Measurements from ENCODE around the gene CERT1. TPM values are rescaled to one million over a fixed set of nuclear protein-coding genes. Genes with fewer than 3 reads are reported as not detected.

CERT1 gene
- total and polyA plus RNA-seq, 9 of the 15 experiments (the other 6 are each of a cell fraction or from before 2014, with no cell fraction given) = 3.4 to 24.7 (median 9.8) TPM

DNA sequence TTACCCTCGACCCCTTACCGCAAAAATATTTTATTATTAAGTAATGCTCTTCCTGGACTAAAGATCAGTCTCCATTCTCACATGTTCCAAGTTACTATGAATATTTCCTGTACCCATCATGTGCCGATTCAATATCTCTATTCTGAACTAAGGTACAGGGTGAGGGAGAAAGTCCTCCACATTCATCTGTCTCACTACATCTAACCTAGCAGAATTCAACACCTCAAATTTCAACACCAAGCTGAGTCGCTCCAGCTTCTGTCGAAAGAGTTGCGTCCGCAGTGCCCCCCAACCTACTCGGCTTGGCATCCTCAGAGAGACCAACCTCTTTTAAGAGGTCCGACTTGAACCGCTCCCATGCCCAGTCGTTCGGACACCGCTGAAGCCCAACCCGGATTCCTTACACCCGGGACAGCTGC, 1.0 kb downstream of the CERT1 start (continued):
- peak; percentile 34; the same call in 1 of the 2 replicates for TF ChIP-seq ZNF395 (CRISPR knock-in tag; IDR thresholded peaks at IDR 0.05)

GRCh38 chr5:75509956-75510355, 1.5 kb downstream of the CERT1 start:
- BruUV-seq (replicated peaks) = no TSS peak
- 0 out of 2 replicates have a peak, but pooled peaks cover 5% of the 10 kb centered on the region for H4K20me1 ChIP-seq (replicated peaks; ENCODE audit: control insufficient read depth, insufficient read depth, low read length)
- H3K27me3 ChIP-seq (ENCODE audit: control insufficient read depth in 2 of 2, insufficient read depth in 2 of 2, low read length in 2 of 2) = no peaks in the 10 kb centered on the region
- peak overlapping the region; percentile 88 for H3K4me2 ChIP-seq (ENCODE audit: insufficient read depth, low read length)
- peaks cover 3% of the 10 kb centered on the region; the same call in 2 of the 3 replicates for H3K36me3 ChIP-seq (ENCODE audit: control insufficient read depth, insufficient read depth, low read length)
- ATAC-seq = peak; percentile 19; the same call in 1 of the 3 replicates
- in situ Hi-C loops (cut with MboI) = no loop called here
- ChIA-PET POLR2A (interaction anchor here (1.3 kb wide), 1 partner anchor 11 kb away, joined by 5 read pairs; no protein-coding TSS in a partner anchor), CTCF (ENCODE audit: low intra/inter-chr PET ratio) (no interaction called here)
- H2AFZ ChIP-seq (ENCODE audit: low read depth, low read length) = no peak overlapping the region
- peaks cover 2 to 8% of the 10 kb centered on the region in 2 experiments; a peak in 2 of 5 replicates for H3K4me1 ChIP-seq (replicated peaks in 1 of 2; ENCODE audit: control insufficient read depth in 2 of 2, insufficient read depth in 2 of 2, low read length in 2 of 2)
- peak overlapping the region; percentile 80 for H3K27ac ChIP-seq (ENCODE audit: extremely low read depth, low read depth, low read length)
- 0% methylated on average over 1 of the region's 1 CpG for WGBS (ENCODE audit: insufficient coverage, low coverage, missing lambda C conversion rate)
- peak; percentile 35 for FAIRE-seq
- peak overlapping the region; percentile 89 for H3K4me3 ChIP-seq
- H3K79me2 ChIP-seq (ENCODE audit: control insufficient read depth, insufficient read depth, low read length) = peaks cover 88% of the 10 kb centered on the region
- intact Hi-C loops (cut with micrococcal nuclease) = loop anchor here (5.0 kb wide), 3 partner anchors 57 to 157 kb away; no protein-coding TSS in a partner anchor
- H3K9me3 ChIP-seq (replicated peaks; ENCODE audit: control insufficient read depth, insufficient read depth, low read depth, low read length) = no peaks in the 10 kb centered on the region
- peak in 2 of 4 experiments; percentile 33 to 57 for DNase-seq (ENCODE audit: extremely low read depth in 1 of 4, low spot score in 3 of 4)
- H3K9me1 ChIP-seq (ENCODE audit: control insufficient read depth, insufficient read depth, low read length) = no peaks in the 10 kb centered on the region
- peak overlapping the region in 1 of 2 experiments; percentile 80; a peak in 2 of 4 replicates for H3K9ac ChIP-seq (ENCODE audit: insufficient read depth in 1 of 2, low read depth in 2 of 2, low read length in 2 of 2)
- TF ChIP-seq HMBOX1 (IDR thresholded peaks at IDR 0.05) = peak; percentile 74
- TF ChIP-seq NR1H2 (CRISPR knock-in tag; IDR thresholded peaks at IDR 0.05) = no peak
- no peak for TF ChIP-seq RFX1 (IDR thresholded peaks at IDR 0.05)
- no peak for TF ChIP-seq ZNF395 (CRISPR knock-in tag; IDR thresholded peaks at IDR 0.05)
- TF ChIP-seq, protein P1, sequence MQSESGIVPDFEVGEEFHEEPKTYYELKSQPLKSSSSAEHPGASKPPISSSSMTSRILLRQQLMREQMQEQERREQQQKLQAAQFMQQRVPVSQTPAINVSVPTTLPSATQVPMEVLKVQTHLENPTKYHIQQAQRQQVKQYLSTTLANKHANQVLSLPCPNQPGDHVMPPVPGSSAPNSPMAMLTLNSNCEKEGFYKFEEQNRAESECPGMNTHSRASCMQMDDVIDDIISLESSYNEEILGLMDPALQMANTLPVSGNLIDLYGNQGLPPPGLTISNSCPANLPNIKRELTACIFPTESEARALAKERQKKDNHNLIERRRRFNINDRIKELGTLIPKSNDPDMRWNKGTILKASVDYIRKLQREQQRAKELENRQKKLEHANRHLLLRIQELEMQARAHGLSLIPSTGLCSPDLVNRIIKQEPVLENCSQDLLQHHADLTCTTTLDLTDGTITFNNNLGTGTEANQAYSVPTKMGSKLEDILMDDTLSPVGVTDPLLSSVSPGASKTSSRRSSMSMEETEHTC (IDR thresholded peaks at IDR 0.05) = 0 out of 2 replicates have a peak, but pooled peaks have one; percentile 42
- TF ChIP-seq, protein P2, sequence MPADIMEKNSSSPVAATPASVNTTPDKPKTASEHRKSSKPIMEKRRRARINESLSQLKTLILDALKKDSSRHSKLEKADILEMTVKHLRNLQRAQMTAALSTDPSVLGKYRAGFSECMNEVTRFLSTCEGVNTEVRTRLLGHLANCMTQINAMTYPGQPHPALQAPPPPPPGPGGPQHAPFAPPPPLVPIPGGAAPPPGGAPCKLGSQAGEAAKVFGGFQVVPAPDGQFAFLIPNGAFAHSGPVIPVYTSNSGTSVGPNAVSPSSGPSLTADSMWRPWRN (IDR thresholded peaks at IDR 0.05; ENCODE audit: low read depth) = no peak
- TF ChIP-seq YY1 (IDR thresholded peaks at IDR 0.05; ENCODE audit: borderline replicate concordance in 1 of 3, control insufficient read depth in 1 of 3, extremely low read depth in 1 of 3, insufficient read depth in 3 of 3, insufficient read length in 1 of 3, insufficient replicate concordance in 2 of 3, low read depth in 1 of 3, low read length in 2 of 3) = peak in 1 of 3 experiments; percentile 42
- TF ChIP-seq ZNF699 (CRISPR knock-in tag; IDR thresholded peaks at IDR 0.05; ENCODE audit: insufficient replicate concordance) = no peak
- TF ChIP-seq HOMEZ (CRISPR knock-in tag; IDR thresholded peaks at IDR 0.05) = no peak
- TF ChIP-seq MCM7 (IDR thresholded peaks at IDR 0.05) = no peak
